Measurements from ENCODE around the gene TNIK.

Gene TNIK

GRCh38 chr3:171328419-171329082 lies 131.7 kb downstream of the TNIK start:
- H3K4me3 ChIP-seq (ENCODE audit: low read depth, low read length), result no peak overlapping the region
- no peaks in the 10 kb centered on the region for H3K36me3 ChIP-seq (ENCODE audit: control insufficient read depth, insufficient read depth, low read length)
- no peak overlapping the region for H2AFZ ChIP-seq
- no peak overlapping the region for H3K9ac ChIP-seq
- H3K4me2 ChIP-seq (ENCODE audit: low read length), result no peak overlapping the region
- no peaks in the 10 kb centered on the region for H3K27me3 ChIP-seq (ENCODE audit: control insufficient read depth, insufficient read depth, low read length)
- no peaks in the 10 kb centered on the region for H3K9me3 ChIP-seq (ENCODE audit: control insufficient read depth, low read length)
- H3K27ac ChIP-seq, result no peak overlapping the region
- no peaks in the 10 kb centered on the region for H3K4me1 ChIP-seq
- no peaks in the 10 kb centered on the region for H3K79me2 ChIP-seq
- no peak for TF ChIP-seq CTCF (IDR thresholded peaks at IDR 0.05)

GRCh38 chr3:171327441-171328174 lies 132.6 kb downstream of the TNIK start:
- H2AFZ ChIP-seq, result no peak overlapping the region
- no peak for TF ChIP-seq CTCF (IDR thresholded peaks at IDR 0.05)
- H3K9me3 ChIP-seq (ENCODE audit: control insufficient read depth, low read length), result no peaks in the 10 kb centered on the region
- no peak overlapping the region for H3K4me3 ChIP-seq (ENCODE audit: low read depth, low read length)
- H3K27ac ChIP-seq, result no peak overlapping the region
- H3K4me2 ChIP-seq (ENCODE audit: low read length), result no peak overlapping the region
- H3K27me3 ChIP-seq (ENCODE audit: control insufficient read depth, insufficient read depth, low read length), result no peaks in the 10 kb centered on the region
- H3K36me3 ChIP-seq (ENCODE audit: control insufficient read depth, insufficient read depth, low read length), result no peaks in the 10 kb centered on the region
- H3K79me2 ChIP-seq, result no peaks in the 10 kb centered on the region
- H3K4me1 ChIP-seq, result no peaks in the 10 kb centered on the region
- no peak overlapping the region for H3K9ac ChIP-seq

- Histone ChIP-seq H3K27me3 (ENCODE audit: control insufficient read depth, insufficient read depth, low read length) (no peaks in the 10 kb centered on the region), H2AFZ (no peak overlapping the region), H3K27ac (no peak overlapping the region), H3K9ac (no peak overlapping the region), H3K9me3 (ENCODE audit: control insufficient read depth, low read length) (no peaks in the 10 kb centered on the region), H3K36me3 (ENCODE audit: control insufficient read depth, insufficient read depth, low read length) (no peaks in the 10 kb centered on the region), H3K4me3 (ENCODE audit: low read depth, low read length) (no peak overlapping the region), H3K4me2 (ENCODE audit: low read length) (no peak overlapping the region), H3K4me1 (peaks cover under 1% of the 10 kb centered on the region), H3K79me2 (no peaks in the 10 kb centered on the region)
- no peak for TF ChIP-seq CTCF (IDR thresholded peaks at IDR 0.05)
These were observed 133.3 kb downstream of the TNIK start for GRCh38 chr3:171326717-171327440.

GRCh38 chr3:171323938-171324536 lies 136.2 kb downstream of the TNIK start:
- no peak for TF ChIP-seq CTCF (IDR thresholded peaks at IDR 0.05)
- H3K4me3 ChIP-seq (ENCODE audit: low read depth, low read length), result no peak overlapping the region
- H3K79me2 ChIP-seq, result no peaks in the 10 kb centered on the region
- H3K4me1 ChIP-seq, result peaks cover 12% of the 10 kb centered on the region
- no peak overlapping the region for H3K9ac ChIP-seq
- H3K36me3 ChIP-seq (ENCODE audit: control insufficient read depth, insufficient read depth, low read length), result no peaks in the 10 kb centered on the region
- peak overlapping the region; percentile 18 for H2AFZ ChIP-seq
- H3K9me3 ChIP-seq (ENCODE audit: control insufficient read depth, low read length), result no peaks in the 10 kb centered on the region
- no peak overlapping the region for H3K4me2 ChIP-seq (ENCODE audit: low read length)
- no peaks in the 10 kb centered on the region for H3K27me3 ChIP-seq (ENCODE audit: control insufficient read depth, insufficient read depth, low read length)
- H3K27ac ChIP-seq, result peak overlapping the region; percentile 30
